ENCODE data around the gene YBX2. TPM values are rescaled to one million over a fixed set of nuclear protein-coding genes. Genes with fewer than 3 reads are reported as not detected.

The YBX2 gene
- total RNA-seq, 4 donors from 2014 or later = 0.82 to 14.1 (median 2.0) TPM

GRCh38 chr17:7311110-7311705 lies 16.8 kb upstream of the YBX2 start:
- TF ChIP-seq CTCF (IDR thresholded peaks at IDR 0.05; ENCODE audit: low read depth) = no peak

- no peak for TF ChIP-seq CTCF (IDR thresholded peaks at IDR 0.05; ENCODE audit: low read depth)
Observed at GRCh38 chr17:7309628-7310027, 15.2 kb upstream of the YBX2 start.

GRCh38 chr17:7308625-7309433 lies 14.4 kb upstream of the YBX2 start:
- TF ChIP-seq CTCF (IDR thresholded peaks at IDR 0.05; ENCODE audit: low read depth) = no peak

- TF ChIP-seq CTCF (IDR thresholded peaks at IDR 0.05; ENCODE audit: low read depth) = no peak
Observed at GRCh38 chr17:7307686-7308624, 13.5 kb upstream of the YBX2 start.

GRCh38 chr17:7306911-7307685 lies 12.7 kb upstream of the YBX2 start, which contains the start of gene EIF5A:
EIF5A (plus strand) TSS chr17:7307628; CDS start chr17:7309636, 2,008 bp downstream.
- no peak for TF ChIP-seq CTCF (IDR thresholded peaks at IDR 0.05; ENCODE audit: low read depth)

- no peak for TF ChIP-seq CTCF (IDR thresholded peaks at IDR 0.05; ENCODE audit: low read depth)
Observed at GRCh38 chr17:7304179-7304578, 9.7 kb upstream of the YBX2 start.

All from subcutaneous adipose tissue (tissue), 4 donors.